ENCODE measurements around the gene NKAIN2. TPM values are rescaled to one million over a fixed set of nuclear protein-coding genes. Genes with fewer than 3 reads are reported as not detected.

The NKAIN2 gene
- total and polyA plus RNA-seq, 7 donors: 0.08 to 13.5 (median 1.1) TPM

- Histone ChIP-seq H3K27ac (no peak overlapping the region), H3K27me3 (ENCODE audit: insufficient read depth in 3 of 3, low read length in 2 of 3) (no peaks in the 10 kb centered on the region), H3K9me3 (no peaks in the 10 kb centered on the region), H3K4me1 (no peaks in the 10 kb centered on the region), H3K4me3 (no peak overlapping the region), H3K36me3 (ENCODE audit: insufficient read depth in 1 of 2, low read depth in 1 of 2) (no peaks in the 10 kb centered on the region)
- DNase-seq (no peak), ATAC-seq (no peak)
- intact Hi-C loops (cut with DNase I): no loop called here
- WGBS, 3 donors: 42 to 51% (median 44%) methylated on average over 2 of the region's 2 CpGs
- no peak for TF ChIP-seq CTCF (IDR thresholded peaks at IDR 0.05)
Observed at GRCh38 chr6:124495665-124496190, 692.1 kb downstream of the NKAIN2 start.

GRCh38 chr6:124496334-124496733, 692.7 kb downstream of the NKAIN2 start:
- 92 to 100% (median 94%) methylated on average over 1 of the region's 1 CpG for WGBS, 3 donors
- no peaks in the 10 kb centered on the region for H3K27me3 ChIP-seq (ENCODE audit: insufficient read depth in 3 of 3, low read length in 2 of 3)
- intact Hi-C loops (cut with DNase I): no loop called here
- no peaks in the 10 kb centered on the region for H3K36me3 ChIP-seq (ENCODE audit: insufficient read depth in 1 of 2, low read depth in 1 of 2)
- no peak overlapping the region for H3K4me3 ChIP-seq
- no peaks in the 10 kb centered on the region for H3K9me3 ChIP-seq
- no peaks in the 10 kb centered on the region for H3K4me1 ChIP-seq
- ATAC-seq (no peak), DNase-seq (no peak)
- TF ChIP-seq CTCF (IDR thresholded peaks at IDR 0.05): no peak
- H3K27ac ChIP-seq: no peak overlapping the region

DNA sequence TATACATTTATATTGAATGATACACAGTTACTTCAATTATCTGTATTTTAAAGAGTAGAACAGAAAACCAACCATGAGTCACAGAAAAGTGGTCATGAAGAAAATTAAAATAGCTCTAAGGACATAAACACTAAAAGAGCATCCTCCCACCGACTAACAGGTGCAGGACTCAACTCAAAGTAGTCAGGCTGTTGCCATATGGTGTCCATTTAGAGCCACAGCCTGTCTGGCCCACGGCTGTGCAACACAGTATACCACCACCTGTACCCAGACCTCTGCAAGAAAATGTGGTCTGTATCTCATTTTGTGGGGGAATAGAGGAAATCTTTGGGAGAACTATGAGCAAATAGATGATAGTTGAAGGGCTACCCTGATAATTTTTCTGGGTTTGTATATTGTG, 708.8 kb downstream of the NKAIN2 start:
- ATAC-seq (no peak), DNase-seq (no peak)
- no peaks in the 10 kb centered on the region for H3K4me1 ChIP-seq
- intact Hi-C loops (cut with DNase I): no loop called here
- no peak for TF ChIP-seq CTCF (IDR thresholded peaks at IDR 0.05)
- H3K9me3 ChIP-seq: no peaks in the 10 kb centered on the region
- H3K27me3 ChIP-seq (ENCODE audit: insufficient read depth in 3 of 3, low read length in 2 of 3): no peaks in the 10 kb centered on the region
- no peak overlapping the region for H3K4me3 ChIP-seq
- 34 to 45% (median 40%) methylated on average over 2 of the region's 2 CpGs for WGBS, 3 donors
- H3K36me3 ChIP-seq (ENCODE audit: insufficient read depth in 1 of 2, low read depth in 1 of 2): no peaks in the 10 kb centered on the region
- no peak overlapping the region for H3K27ac ChIP-seq

GRCh38 chr6:124517339-124517738, 713.7 kb downstream of the NKAIN2 start:
- DNase-seq: no peak
- H3K4me3 ChIP-seq: no peak overlapping the region
- WGBS, 3 donors: 53 to 62% (median 53%) methylated on average over 2 of the region's 2 CpGs
- H3K36me3 ChIP-seq (ENCODE audit: insufficient read depth in 1 of 2, low read depth in 1 of 2): no peaks in the 10 kb centered on the region
- intact Hi-C loops (cut with DNase I): no loop called here
- peaks cover 0 to 3% (median 0%) of the 10 kb centered on the region in 3 donors for H3K27me3 ChIP-seq (ENCODE audit: insufficient read depth in 3 of 3, low read length in 2 of 3)
- ATAC-seq: no peak
- TF ChIP-seq CTCF (IDR thresholded peaks at IDR 0.05): no peak
- H3K4me1 ChIP-seq: no peaks in the 10 kb centered on the region
- H3K9me3 ChIP-seq: no peaks in the 10 kb centered on the region
- no peak overlapping the region for H3K27ac ChIP-seq

DNA sequence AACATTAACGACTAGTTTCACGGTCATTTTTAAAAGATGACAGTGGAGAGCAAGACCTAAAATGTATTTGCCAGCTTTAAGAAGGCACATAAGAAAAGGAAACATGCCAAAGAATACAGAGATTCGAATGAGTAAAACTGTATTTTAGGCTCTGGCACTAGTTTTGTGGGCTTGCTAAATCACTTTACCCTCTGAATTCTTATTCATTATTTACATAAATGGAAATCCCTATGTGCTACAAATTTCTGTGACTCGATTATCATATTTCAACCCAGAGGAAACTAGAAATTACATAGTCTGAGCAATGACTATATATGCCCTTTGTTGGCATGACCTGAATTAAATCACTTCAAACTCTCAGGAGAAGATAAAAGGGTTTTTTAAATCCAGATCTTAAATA, 716.8 kb downstream of the NKAIN2 start:
- Histone ChIP-seq H3K27ac (no peak overlapping the region), H3K27me3 (ENCODE audit: insufficient read depth in 3 of 3, low read length in 2 of 3) (peaks cover 0 to 3% (median 0%) of the 10 kb centered on the region in 3 donors), H3K4me1 (no peaks in the 10 kb centered on the region), H3K9me3 (no peaks in the 10 kb centered on the region), H3K4me3 (no peak overlapping the region), H3K36me3 (ENCODE audit: insufficient read depth in 1 of 2, low read depth in 1 of 2) (no peaks in the 10 kb centered on the region)
- intact Hi-C loops (cut with DNase I): no loop called here
- no peak for TF ChIP-seq CTCF (IDR thresholded peaks at IDR 0.05)
- 67 to 76% (median 73%) methylated on average over 4 of the region's 4 CpGs for WGBS, 3 donors
- no peak for DNase-seq
- no peak for ATAC-seq
